Stimulated activated CD8-positive, alpha-beta memory T cell treated with anti-CD3 and anti-CD28 coated beads, Interleukin-4, amount 100 ng/mL, for 4 hours (primary cell): ENCODE results near the gene MCOLN3.
"Not testable (repeated sequence)": the region's sequence is repeated elsewhere in the genome, so short reads cannot be mapped to it uniquely, and the experiment has no call there.

Experiments
- DNase-seq, 2 donors: peaks; one replicate each; pipeline ENCODE4 v3.0.0-alpha.2; 2020; ENCODE audit warnings: low read depth in 2 of 2, low spot score in 1 of 2

Gene MCOLN3

DNA sequence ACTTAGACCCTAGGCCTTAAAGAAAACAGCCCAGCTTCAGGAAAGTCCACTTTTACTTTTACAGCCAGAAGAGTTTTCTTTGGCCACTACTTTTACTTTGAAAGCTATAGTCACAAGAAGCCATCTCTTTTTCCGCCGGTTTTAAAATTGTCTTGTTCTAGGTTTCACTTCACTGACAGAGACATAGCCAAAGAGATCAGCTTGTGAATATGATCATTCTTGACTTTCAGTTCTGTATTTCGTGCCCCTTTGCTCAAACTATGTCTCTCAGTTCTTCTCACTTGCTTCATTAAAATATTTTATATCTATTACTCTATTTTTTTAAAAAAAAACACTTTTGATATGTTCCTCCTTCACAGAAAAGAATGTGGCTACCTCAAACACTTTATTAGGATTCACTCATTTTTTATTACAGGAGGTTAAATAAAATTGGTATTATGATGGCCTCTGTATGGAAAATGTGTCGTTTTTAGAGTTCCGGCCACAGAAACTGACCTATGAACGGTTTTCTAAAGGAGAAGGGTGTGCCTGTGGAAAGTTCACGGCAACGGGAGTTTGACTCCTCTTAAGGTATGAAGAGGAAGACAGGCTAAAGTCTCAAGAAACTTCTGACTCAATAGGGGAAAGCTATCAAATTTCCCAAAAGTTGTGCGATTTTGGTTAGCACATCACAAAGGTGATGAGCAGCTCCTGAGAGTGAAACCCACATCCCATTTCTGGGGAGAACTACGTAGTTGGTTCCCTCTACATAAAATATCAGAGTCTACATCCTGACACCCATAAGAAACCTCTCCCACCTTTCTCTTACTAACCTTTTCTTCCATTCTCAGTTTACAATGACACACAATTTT is 52.6 kb downstream of the MCOLN3 start:
- no peak for DNase-seq

DNA sequence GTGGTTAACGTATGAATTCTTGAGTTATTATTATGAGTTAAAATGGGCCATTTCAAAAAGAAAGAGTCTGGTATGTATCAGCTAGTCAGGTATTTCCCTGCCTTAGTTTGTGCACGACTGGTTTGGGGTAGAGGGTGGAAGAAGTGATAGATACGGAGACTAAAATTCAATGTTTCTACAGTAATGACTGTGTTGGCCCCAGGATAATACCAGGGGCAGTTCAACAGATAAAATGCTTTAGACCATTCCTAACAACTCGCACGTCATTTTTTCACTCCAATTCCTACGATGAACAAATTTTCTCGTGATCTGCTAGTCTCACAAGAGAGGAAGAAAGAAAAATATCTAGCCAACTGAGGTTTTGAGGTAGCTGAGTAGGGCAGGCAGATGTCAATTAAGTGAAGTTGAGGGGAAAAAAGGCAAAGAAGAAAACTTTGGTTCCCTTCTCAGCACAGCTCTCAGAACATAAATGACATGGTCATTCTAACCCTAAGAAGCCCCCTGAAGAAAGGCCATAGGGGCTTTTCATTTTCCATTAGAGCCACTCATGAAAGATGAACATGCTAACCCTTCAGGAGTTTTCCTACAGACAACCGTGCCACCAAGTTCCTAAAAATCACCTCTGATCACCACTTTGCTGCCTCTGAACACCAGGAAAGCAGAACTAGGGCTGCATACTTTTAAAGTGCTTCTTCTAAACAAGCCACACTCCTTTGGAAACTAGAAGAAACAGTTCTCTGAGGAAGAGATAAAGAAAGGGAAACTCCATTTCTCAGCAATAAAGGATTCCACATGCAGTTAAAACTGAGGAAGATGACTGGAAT is 57.0 kb downstream of the MCOLN3 start:
- no peak for DNase-seq

DNA sequence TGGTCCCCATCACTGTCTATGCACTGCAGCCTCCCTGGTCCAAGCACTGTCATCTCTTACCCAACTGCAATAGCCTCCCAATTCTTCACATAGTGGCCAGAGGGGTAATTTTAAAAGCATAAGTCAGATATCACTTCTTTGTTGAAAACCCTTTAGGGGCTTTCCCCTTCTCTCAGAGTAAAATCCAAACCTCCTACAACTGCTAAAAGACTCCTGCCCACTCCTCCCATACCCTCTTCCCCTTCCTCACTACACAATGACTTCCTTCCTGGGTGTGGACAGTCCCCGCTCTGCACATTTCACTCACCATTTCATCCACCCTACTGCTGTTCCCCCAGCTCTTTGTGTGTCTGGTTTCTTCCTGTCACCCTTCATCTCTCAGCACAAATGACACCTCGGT is 59.7 kb downstream of the MCOLN3 start:
- no peak for DNase-seq

DNA sequence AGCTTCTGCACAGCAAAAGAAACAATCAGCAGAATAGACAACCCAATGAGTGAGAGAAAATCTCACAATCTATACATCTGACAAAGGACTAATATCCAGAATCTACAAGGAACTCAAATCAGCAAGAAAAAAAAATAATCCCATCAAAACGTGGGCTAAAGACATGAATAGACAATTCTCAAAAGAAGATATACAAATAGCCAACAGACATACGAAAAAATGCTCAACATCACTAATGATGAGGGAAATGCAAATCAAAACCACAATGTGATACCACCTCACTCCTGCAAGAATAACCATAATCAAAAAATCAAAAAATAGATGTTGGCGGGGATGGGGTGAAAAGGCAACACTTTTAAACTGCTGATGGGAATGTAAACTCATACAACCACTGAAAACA is 61.7 kb downstream of the MCOLN3 start:
- DNase-seq: not testable (repeated sequence)

DNA sequence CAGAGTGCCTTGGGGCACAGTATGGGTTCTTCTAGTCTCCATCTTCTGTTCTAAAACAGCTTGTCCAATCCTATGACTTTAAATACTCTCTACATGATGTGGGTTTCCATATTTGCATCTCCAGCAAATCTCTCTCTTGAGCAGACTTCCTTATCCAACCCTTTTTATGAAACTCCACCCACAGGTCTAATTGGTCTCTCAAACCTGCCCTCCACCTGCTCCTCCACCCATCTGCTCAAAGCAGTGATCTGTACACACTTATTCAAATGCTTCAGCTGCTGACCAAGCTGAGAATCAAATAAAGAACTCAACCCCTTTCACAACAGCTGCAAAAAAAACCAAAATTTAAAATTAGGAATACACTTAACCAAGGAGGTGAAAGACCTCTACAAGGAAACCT is 62.9 kb downstream of the MCOLN3 start:
- no peak for DNase-seq

DNA sequence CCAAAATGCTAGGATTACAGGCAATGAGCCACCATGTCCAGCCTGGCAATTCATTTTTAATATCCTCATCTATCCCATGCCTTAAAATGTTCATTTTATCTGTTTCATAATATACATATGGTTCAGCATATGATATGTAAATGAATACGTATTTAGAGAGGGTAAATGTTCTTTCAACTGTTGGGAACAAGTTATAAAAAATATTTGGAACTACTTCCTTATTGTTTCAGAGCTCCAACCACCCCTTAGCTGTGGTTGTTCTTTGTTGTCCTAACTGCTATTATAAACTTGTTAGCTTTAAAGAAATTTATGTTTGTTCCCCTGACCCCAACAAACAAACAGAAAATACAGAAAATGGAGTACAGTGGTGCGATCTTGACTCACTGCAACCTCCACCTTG is 65.9 kb downstream of the MCOLN3 start:
- no peak for DNase-seq

DNA sequence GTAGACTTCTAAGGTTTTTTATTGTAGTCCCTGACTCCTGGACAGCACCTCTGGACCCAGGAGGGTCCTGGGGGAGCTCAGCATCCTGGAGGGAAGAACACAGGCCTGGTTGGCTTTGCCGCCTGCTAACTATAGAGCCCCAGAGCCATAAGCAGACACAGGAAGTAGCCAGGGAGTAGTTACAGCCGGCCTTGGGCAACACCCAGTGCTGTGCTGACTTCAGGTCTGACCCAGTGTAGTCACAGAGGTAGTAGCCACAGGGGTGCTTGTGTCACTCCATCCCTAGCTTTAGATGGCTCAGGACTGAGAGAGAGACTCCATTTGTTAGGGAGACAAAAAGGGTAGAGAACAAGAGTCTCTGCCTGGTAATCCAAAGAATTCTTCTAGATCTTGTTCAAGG is 73.3 kb downstream of the MCOLN3 start:
- no peak for DNase-seq

DNA sequence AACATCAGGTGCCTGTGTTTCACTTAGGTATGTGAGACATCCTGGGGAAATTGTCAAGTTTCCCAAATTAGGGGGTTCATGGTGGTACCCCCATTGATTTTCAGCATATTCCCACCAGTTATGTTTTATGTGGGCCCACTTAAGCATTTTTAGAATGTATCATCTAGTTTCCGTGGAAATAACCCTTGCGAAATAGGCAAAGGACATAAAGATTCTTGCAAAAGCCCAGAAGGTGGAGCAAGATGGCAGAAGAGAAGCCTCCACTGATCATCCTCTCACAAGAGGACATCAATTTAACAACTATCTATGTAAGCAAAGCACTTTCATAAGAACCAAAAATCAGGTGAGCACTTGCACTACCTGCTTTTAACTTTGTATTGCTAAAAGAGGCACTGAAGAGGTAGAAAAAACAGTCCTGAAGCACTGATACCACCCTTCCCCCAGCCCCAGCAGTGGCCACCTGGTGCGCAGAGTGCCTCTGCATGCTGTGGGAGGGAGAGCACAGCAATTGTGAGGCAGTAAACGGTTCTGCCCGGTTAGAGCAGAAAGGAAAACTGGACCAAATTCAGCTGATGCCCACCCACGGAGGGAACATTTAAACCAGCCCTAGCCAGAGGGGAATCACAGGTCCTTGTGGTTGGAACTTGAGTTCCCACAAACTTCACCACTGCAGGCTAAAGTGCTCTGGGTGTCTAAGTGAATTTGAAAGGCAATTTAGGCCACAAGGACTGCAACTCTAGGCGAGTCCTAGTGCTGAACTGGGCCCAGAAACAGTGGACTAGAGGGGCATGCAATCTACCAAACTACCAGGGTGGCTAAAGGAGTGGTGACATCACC is 74.6 kb downstream of the MCOLN3 start:
- no peak for DNase-seq

DNA sequence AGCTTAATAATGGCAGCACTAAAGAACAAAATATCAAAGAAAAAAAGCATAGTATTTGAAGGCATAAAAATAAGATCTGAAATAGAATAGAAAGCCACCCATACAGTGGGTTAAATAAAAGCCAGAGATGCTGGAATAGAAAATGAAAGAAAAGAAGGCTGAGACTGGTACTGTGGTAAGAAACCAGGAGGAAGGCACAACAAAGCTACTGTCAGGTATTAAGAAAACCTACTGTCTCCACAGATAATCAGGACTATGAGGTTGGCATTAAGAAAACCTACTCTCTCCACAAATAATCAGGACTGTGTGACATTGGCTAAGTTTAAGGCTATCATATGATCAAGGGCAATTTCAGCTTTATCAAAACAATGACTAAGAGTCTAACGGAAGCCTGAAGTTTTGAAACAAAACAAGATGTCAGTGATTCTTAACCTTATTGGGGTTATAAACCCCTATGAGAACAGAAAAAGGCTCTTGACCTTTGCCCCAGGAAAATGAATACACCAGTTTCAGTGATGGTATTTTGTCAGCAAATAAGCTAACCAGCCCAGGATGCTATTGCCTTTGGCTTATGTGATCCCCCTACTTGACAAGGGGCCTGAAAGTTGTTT is 75.8 kb downstream of the MCOLN3 start:
- DNase-seq: no peak

DNA sequence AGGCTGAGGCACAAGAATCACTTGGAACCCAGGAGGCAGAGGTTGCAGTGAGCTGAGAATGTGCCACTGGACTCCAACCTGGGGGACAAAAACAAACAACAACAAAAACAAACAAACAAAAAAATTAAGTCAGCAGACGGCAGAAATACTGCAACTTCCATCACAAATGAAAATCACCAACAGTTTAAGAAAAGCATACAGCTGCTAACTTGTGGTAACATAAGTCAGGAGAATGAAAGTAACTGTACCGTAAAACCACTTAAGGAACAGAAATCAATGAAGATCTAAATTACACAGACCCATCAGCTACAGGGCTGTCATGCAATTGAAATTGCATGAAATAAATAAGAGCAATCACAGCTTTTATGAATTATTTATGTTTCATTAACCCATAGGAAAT is 76.3 kb downstream of the MCOLN3 start:
- no peak for DNase-seq

DNA sequence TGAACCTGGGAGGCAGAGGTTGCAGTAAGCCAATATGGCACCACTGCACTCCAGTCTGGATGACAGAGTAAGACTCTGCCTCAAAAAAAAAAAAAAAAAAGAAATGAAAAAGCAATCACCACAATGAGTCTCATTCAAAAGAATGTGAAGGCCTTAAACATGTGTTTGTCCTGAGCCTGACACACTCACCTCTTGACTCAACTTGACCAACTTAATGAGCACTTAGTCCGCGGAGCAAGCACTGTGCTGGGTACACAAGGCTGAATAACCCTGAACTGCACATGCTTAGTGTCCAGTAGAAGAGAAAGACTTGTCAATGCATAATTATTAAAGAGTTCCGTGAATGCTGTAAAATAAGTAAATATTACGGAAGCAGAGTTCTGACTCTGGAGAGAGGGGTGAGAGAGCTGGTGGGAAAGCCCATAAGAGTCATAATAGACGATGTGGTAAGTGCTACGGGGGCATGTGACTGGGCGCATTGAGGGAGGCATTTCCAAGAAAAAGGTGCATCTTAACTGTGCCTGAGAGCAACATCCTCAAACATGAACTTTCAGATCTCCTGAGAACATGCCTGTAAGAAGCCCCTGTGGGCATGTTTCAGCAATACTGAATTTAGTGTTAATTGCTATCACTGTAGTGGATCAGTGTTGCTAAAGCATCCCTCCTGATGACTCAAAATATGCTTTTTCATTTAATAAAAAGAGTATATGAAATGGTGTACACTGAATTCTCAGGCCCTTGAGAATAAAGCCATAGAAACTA is 78.6 kb downstream of the MCOLN3 start:
- DNase-seq: no peak

DNA sequence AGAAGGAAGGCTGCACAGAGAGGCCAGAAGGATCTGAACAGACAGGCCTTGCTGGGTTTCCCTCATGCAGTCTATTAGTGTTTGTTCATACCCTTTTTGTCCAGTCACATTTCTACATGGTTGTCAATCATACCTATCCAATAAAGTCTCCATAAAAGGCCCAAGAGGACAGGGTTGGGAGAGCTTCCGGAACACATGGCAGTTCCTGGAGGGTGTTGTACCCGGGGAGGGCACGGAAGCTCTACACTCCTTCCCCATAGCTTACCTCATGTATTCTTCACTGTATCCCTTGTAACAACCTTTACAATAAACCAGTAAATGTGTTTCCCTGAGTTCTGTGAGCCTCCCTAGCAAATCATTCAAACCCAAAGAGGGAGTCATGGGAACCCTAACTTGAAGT is 79.4 kb downstream of the MCOLN3 start:
- no peak for DNase-seq

DNA sequence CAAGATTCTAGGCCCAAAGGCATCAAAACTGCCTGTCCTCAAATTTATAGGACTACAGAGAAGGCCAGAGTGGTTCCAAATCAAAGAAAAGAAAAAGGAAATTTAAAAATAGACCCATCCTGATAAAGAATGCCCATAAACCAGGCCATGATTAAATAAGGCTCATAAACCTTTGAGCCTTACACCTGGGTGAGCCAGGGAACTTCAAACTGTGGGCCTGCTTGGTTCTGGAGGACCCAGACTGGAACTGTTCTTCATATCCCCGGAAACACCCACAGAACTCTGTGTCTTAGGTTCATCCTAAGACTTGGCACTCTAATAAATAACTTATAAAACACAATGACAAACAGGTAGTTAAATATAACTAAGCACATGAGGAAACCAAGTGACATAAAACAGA is 80.2 kb downstream of the MCOLN3 start:
- DNase-seq: no peak
